BJ (cell line): Measurements from ENCODE around the gene NDUFA1. TPM values are rescaled to one million over a fixed set of nuclear protein-coding genes. Genes with fewer than 3 reads are reported as not detected.
"Not testable (repeated sequence)": the region's sequence is repeated elsewhere in the genome, so short reads cannot be mapped to it uniquely, and the experiment has no call there.

Experiments used
- CTCF ChIA-PET: fragments of 350-600 bp; formaldehyde crosslinking; extraction: SDS; loops from one replicate; lab custom pipeline; 2021; ENCODE audit warnings: antibody characterized with exemption, inconsistent platforms; lab: Yijun Ruan, JAX
- POLR2A ChIA-PET: fragments of 300-600 bp; sonication (Branson Sonifier 250); formaldehyde crosslinking; extraction: SDS; loops from one replicate; lab custom pipeline; 2021; ENCODE audit warnings: antibody characterized with exemption; lab: Charles Lee
- DNase-seq: peaks from one replicate; pipeline ENCODE4 v3.0.0-alpha.2; 2011; ENCODE audit warnings: low read depth
- H3K27me3 ChIP-seq: 2 replicates; pipeline ENCODE4 v1.6.0; 2011; ENCODE audit warnings: low read length; ENCODE audit not compliant: control insufficient read depth, insufficient read depth
- H3K36me3 ChIP-seq: 2 replicates; pipeline ENCODE4 v1.5.1; 2011; ENCODE audit warnings: low read length; ENCODE audit not compliant: control insufficient read depth, insufficient read depth
- H3K4me3 ChIP-seq: 2 replicates; pipeline ENCODE4 v1.5.1; 2011; ENCODE audit warnings: low read depth, mild to moderate bottlenecking, control low read depth, low read length
- CTCF ChIP-seq: IDR thresholded peaks from 2 replicates; pipeline ENCODE4 v1.5.1; 2011; ENCODE audit warnings: low read depth, mild to moderate bottlenecking, control low read depth, inconsistent platforms, low read length, moderate library complexity; ENCODE audit not compliant: insufficient read depth
- polyA minus RNA-seq: library from RNA; depleted of rRNA, polyadenylated mRNA; stranded (reverse); fragments of >200 nt; gene quantifications from 2 replicates; pipeline ENCODE4 v1.2.3, GENCODE V29; 2011; rRNA and poly(A)+ RNA removed
- polyA plus RNA-seq: library from polyadenylated mRNA; depleted of rRNA; stranded (reverse); fragments of >200 nt; gene quantifications from 2 replicates; pipeline ENCODE4 v1.2.3, GENCODE V29; 2011; rRNA removed

The NDUFA1 gene
- polyA plus RNA-seq (58.9 and 133 TPM in 2 replicates), polyA minus RNA-seq (28.6 and 44.5 TPM in 2 replicates)

GRCh38 chrX:119871599-119872395 lies at the start of gene NDUFA1, which contains the start of gene RNF113A:
Gene NDUFA1, plus strand, starts transcription at chrX:119871832. Its CDS starts 80 bp downstream, at chrX:119871912.
Gene RNF113A, minus strand, starts transcription at chrX:119871733. Its CDS starts 120 bp downstream, at chrX:119871613.
- ChIA-PET CTCF (no interaction called here), POLR2A (no interaction called here)
- Histone ChIP-seq H3K4me3 (peak within 1 kb of the TSS; percentile 59), H3K27me3 (no peaks in the 10 kb centered on the region), H3K36me3 (no peaks in the 10 kb centered on the region)
- no peak for TF ChIP-seq CTCF
- DNase-seq: peak; percentile 37

GRCh38 chrX:119824221-119824620 lies 47.4 kb upstream of the NDUFA1 start:
- DNase-seq, H3K4me3 ChIP-seq, H3K27me3 ChIP-seq, CTCF ChIA-PET, H3K36me3 ChIP-seq, POLR2A ChIA-PET: not testable (repeated sequence)

- TF ChIP-seq CTCF: no peak
- H3K27me3 ChIP-seq: no peaks in the 10 kb centered on the region
- H3K36me3 ChIP-seq: no peaks in the 10 kb centered on the region; the same call in 1 of the 2 replicates
- ChIA-PET CTCF (interaction anchor here (1.2 kb wide), 1 partner anchor 36 kb away, joined by 3 read pairs; no protein-coding TSS in a partner anchor), POLR2A (no interaction called here)
- DNase-seq: no peak
- no peak overlapping the region for H3K4me3 ChIP-seq
These were observed 45.2 kb upstream of the NDUFA1 start for GRCh38 chrX:119826399-119826959.

GRCh38 chrX:119828446-119828845 lies 43.2 kb upstream of the NDUFA1 start:
- no peak for TF ChIP-seq CTCF
- Histone ChIP-seq H3K4me3 (no peak overlapping the region), H3K27me3 (no peaks in the 10 kb centered on the region), H3K36me3 (no peaks in the 10 kb centered on the region; the same call in 1 of the 2 replicates)
- ChIA-PET CTCF (no interaction called here), POLR2A (no interaction called here)
- DNase-seq: no peak

- Histone ChIP-seq H3K36me3 (peaks cover 2% of the 10 kb centered on the region), H3K4me3 (no peak overlapping the region), H3K27me3 (no peaks in the 10 kb centered on the region)
- TF ChIP-seq CTCF: no peak
- POLR2A ChIA-PET: no interaction called here
- no peak for DNase-seq
- CTCF ChIA-PET: no interaction called here
These were observed 37.7 kb upstream of the NDUFA1 start for GRCh38 chrX:119833905-119834304.
